ACC112 (cell line): ENCODE results near the gene SUCNR1.
"Not testable (repeated sequence)": the region's sequence is repeated elsewhere in the genome, so short reads cannot be mapped to it uniquely, and the experiment has no call there.

Source experiments
- H2AFZ ChIP-seq: fragments of 200-600 bp; sonication (generic); one replicate; pipeline ENCODE4 v1.6.0; 2017; ENCODE audit warnings: antibody characterized with exemption, low read length; ENCODE audit not compliant: unreplicated experiment
- H3K27ac ChIP-seq: fragments of 200-600 bp; sonication (generic); 2 replicates; pipeline ENCODE4 v1.5.1; 2014; ENCODE audit warnings: low read depth, mild to moderate bottlenecking, antibody characterized with exemption, low read length, moderate library complexity
- H3K27me3 ChIP-seq: fragments of 200-600 bp; sonication (generic); 2 replicates; pipeline ENCODE4 v1.6.1; 2014; ENCODE audit warnings: mild to moderate bottlenecking, antibody characterized with exemption, low read length, moderate library complexity, mixed read lengths; ENCODE audit not compliant: insufficient read depth
- H3K36me3 ChIP-seq: fragments of 200-600 bp; sonication (generic); 2 replicates; pipeline ENCODE4 v1.6.1; 2016; ENCODE audit warnings: mild to moderate bottlenecking, antibody characterized with exemption, low read length, moderate library complexity, mixed read lengths; ENCODE audit not compliant: insufficient read depth
- H3K4me1 ChIP-seq: fragments of 200-600 bp; sonication (generic); one replicate; pipeline ENCODE4 v1.6.1; 2016; ENCODE audit warnings: low read length, mixed read lengths; ENCODE audit not compliant: insufficient read depth, unreplicated experiment, control insufficient read depth
- H3K4me3 ChIP-seq: fragments of 200-600 bp; sonication (generic); 2 replicates; pipeline ENCODE4 v1.5.1; 2014; ENCODE audit warnings: mild to moderate bottlenecking, low read depth, low read length
- H3K79me2 ChIP-seq: fragments of 200-600 bp; sonication (generic); one replicate; pipeline ENCODE4 v1.6.0; 2016; ENCODE audit warnings: low read length; ENCODE audit not compliant: control insufficient read depth, unreplicated experiment, insufficient read depth

Gene SUCNR1

GRCh38 chr3:151871639-151872468, 1.6 kb upstream of the SUCNR1 start:
- H3K27ac ChIP-seq: no peak overlapping the region
- no peak overlapping the region for H3K4me3 ChIP-seq
- H2AFZ ChIP-seq: peak overlapping the region; percentile 58
- H3K79me2 ChIP-seq: no peaks in the 10 kb centered on the region
- H3K4me1 ChIP-seq: peaks cover 15% of the 10 kb centered on the region
- H3K36me3 ChIP-seq: no peaks in the 10 kb centered on the region
- no peaks in the 10 kb centered on the region for H3K27me3 ChIP-seq

DNA sequence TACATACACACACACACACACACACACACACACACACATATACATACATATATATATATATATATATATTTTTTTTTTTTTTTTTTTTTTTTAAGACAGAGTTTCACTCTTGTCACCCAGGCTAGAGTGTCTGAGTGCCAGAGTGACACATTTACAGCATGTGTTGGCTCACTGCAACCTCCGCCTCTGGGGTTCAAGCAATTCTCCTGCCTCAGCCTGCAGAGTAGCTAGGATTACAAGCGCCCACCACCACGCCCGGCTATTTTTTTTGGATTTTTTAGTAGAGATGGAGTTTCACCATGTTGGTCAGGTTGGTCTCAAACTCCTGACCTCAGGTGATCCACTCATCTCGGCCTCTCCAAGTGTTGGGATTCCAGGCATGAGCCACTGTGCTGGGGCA, 636 bp downstream of the SUCNR1 start:
- H2AFZ ChIP-seq, H3K36me3 ChIP-seq, H3K27me3 ChIP-seq, H3K79me2 ChIP-seq, H3K27ac ChIP-seq, H3K4me3 ChIP-seq: not testable (repeated sequence)
- peaks cover 15% of the 10 kb centered on the region for H3K4me1 ChIP-seq

DNA sequence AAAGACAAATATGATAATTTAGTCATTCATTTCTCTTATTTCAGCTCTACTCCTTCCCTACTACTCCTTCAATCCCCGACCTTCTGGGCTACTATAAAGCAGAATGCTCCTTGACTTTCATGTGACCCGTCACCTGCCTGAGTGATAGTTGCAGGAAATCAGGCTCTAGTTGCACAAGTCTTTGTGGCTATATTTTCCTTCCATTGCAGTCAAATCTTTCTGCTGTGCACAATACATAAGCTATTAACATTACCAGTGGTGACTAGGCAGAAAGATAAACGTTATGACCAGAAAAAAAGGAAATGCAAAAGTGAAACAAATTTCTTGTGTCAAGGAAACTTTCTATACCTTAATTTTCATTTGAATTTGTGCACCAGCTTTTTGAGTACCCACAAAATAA, 2.3 kb downstream of the SUCNR1 start:
- no peaks in the 10 kb centered on the region for H3K79me2 ChIP-seq
- H3K36me3 ChIP-seq: no peaks in the 10 kb centered on the region
- H2AFZ ChIP-seq: peak overlapping the region; percentile 92
- no peaks in the 10 kb centered on the region for H3K27me3 ChIP-seq
- peak overlapping the region; percentile 64 for H3K4me3 ChIP-seq
- no peak overlapping the region for H3K27ac ChIP-seq
- H3K4me1 ChIP-seq: peaks cover 25% of the 10 kb centered on the region

DNA sequence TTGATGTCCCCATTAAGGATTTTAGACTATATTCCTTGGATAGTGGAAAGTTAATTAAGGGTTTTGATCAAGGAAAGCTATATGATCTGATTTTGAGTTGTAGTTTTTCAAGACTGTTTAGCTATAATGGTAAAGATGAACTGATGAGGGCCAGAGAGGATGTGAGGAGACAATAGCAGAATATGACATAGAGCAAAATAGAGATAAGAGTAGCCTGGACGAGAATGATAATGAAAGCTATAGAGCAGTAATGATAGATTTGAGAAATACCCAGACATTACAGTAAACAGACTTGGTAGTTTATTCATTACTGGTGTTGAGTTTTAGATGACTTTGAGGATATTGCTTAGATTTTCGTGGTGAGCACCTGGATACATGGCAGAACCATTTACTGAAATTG, 3.8 kb downstream of the SUCNR1 start:
- no peaks in the 10 kb centered on the region for H3K27me3 ChIP-seq
- peaks cover 19% of the 10 kb centered on the region for H3K4me1 ChIP-seq
- H2AFZ ChIP-seq: no peak overlapping the region

GRCh38 chr3:151878465-151878864, 5.0 kb downstream of the SUCNR1 start:
- no peaks in the 10 kb centered on the region for H3K79me2 ChIP-seq
- no peaks in the 10 kb centered on the region for H3K36me3 ChIP-seq
- H3K4me1 ChIP-seq: peaks cover 26% of the 10 kb centered on the region
- no peak overlapping the region for H2AFZ ChIP-seq
- H3K4me3 ChIP-seq: no peak overlapping the region
- no peaks in the 10 kb centered on the region for H3K27me3 ChIP-seq
- no peak overlapping the region for H3K27ac ChIP-seq

More for the DNA sequence above, 3.8 kb downstream of the SUCNR1 start:
- H3K36me3 ChIP-seq: no peaks in the 10 kb centered on the region
- no peaks in the 10 kb centered on the region for H3K79me2 ChIP-seq
- H3K27ac ChIP-seq: no peak overlapping the region
- no peak overlapping the region for H3K4me3 ChIP-seq

DNA sequence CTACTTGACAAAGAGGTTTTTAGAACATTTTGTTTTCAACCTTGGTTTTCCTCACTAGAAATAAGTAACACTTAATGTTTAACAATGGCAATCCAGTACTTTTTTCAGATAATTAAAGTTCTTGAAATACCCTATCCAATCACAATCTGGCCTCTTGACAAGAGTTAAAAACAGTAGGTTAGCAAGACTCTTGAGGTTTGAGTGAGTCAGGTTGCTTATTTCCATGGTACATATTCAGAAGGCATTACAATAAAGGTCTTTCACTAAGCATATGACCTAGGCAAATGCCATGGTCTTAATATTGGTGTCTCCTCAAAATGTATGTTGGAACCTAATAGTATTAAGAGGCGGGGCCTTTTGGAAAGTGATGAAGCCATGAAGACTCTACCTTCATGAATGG, 5.6 kb downstream of the SUCNR1 start:
- H3K36me3 ChIP-seq: no peaks in the 10 kb centered on the region
- H3K27ac ChIP-seq: no peak overlapping the region
- H3K4me3 ChIP-seq: no peak overlapping the region
- no peak overlapping the region for H2AFZ ChIP-seq
- H3K4me1 ChIP-seq: peaks cover 26% of the 10 kb centered on the region
- H3K27me3 ChIP-seq: no peaks in the 10 kb centered on the region
- H3K79me2 ChIP-seq: no peaks in the 10 kb centered on the region

- H2AFZ ChIP-seq: peak overlapping the region; percentile 72
- no peak overlapping the region for H3K4me3 ChIP-seq
- no peaks in the 10 kb centered on the region for H3K79me2 ChIP-seq
These were observed 6.4 kb downstream of the SUCNR1 start for GRCh38 chr3:151879679-151880415.

GRCh38 chr3:151880416-151880690, 6.9 kb downstream of the SUCNR1 start:
- H3K79me2 ChIP-seq: no peaks in the 10 kb centered on the region
- no peaks in the 10 kb centered on the region for H3K27me3 ChIP-seq
- no peak overlapping the region for H3K27ac ChIP-seq
- H3K36me3 ChIP-seq: no peaks in the 10 kb centered on the region
- H3K4me3 ChIP-seq: no peak overlapping the region
- peaks cover 26% of the 10 kb centered on the region for H3K4me1 ChIP-seq
- H2AFZ ChIP-seq: no peak overlapping the region

More at GRCh38 chr3:151879679-151880415, 6.4 kb downstream of the SUCNR1 start:
- Histone ChIP-seq H3K4me1 (peaks cover 26% of the 10 kb centered on the region), H3K27ac (no peak overlapping the region), H3K27me3 (no peaks in the 10 kb centered on the region), H3K36me3 (no peaks in the 10 kb centered on the region)

GRCh38 chr3:151881137-151881536, 7.7 kb downstream of the SUCNR1 start:
- Histone ChIP-seq H3K36me3 (no peaks in the 10 kb centered on the region), H3K4me1 (peaks cover 18% of the 10 kb centered on the region), H3K4me3 (no peak overlapping the region), H3K27me3 (no peaks in the 10 kb centered on the region), H3K27ac (no peak overlapping the region), H3K79me2 (no peaks in the 10 kb centered on the region), H2AFZ (no peak overlapping the region)

DNA sequence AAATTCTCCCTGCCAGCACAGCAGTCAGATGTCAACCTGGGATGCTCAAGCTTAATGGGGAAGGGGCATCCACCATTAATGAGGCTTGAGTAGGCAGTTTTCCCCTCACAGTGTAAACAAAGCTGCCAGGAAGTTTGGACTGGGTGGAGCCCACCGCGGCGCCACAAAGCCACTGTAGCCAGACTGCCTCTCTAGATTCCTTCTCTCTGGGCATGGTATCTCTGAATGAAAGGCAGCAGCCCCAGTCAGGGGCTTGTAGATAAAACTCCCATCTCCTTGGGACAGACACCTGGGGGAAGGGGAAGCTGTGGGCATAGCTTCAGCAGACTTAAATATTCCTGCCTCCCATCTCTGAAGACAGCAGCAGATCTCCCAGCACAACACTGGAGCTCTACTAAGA, 12.0 kb downstream of the SUCNR1 start:
- H2AFZ ChIP-seq, H3K79me2 ChIP-seq, H3K4me1 ChIP-seq, H3K36me3 ChIP-seq, H3K4me3 ChIP-seq, H3K27me3 ChIP-seq, H3K27ac ChIP-seq: not testable (repeated sequence)
